GM12801 (cell line): ENCODE results near the gene CDC42SE2.

Experiments
- CTCF ChIP-seq: IDR thresholded peaks from one replicate; pipeline ENCODE4 v1.5.1; 2011; ENCODE audit warnings: control low read depth; ENCODE audit not compliant: insufficient read length; ENCODE audit errors: extremely low read depth

Gene CDC42SE2

GRCh38 chr5:131396630-131397273 is 132.9 kb downstream of the CDC42SE2 start:
- TF ChIP-seq CTCF: no peak

GRCh38 chr5:131400585-131400984 is 136.7 kb downstream of the CDC42SE2 start:
- no peak for TF ChIP-seq CTCF

GRCh38 chr5:131405674-131406073 is 141.8 kb downstream of the CDC42SE2 start:
- no peak for TF ChIP-seq CTCF

GRCh38 chr5:131406076-131406475 is 142.2 kb downstream of the CDC42SE2 start:
- no peak for TF ChIP-seq CTCF

- no peak for TF ChIP-seq CTCF
These were observed 143.3 kb downstream of the CDC42SE2 start for GRCh38 chr5:131406975-131407638.

- no peak for TF ChIP-seq CTCF
These were observed 150.0 kb downstream of the CDC42SE2 start for GRCh38 chr5:131413605-131414559.

GRCh38 chr5:131416729-131417128 is 152.9 kb downstream of the CDC42SE2 start:
- no peak for TF ChIP-seq CTCF
